HUES6 (cell line): ENCODE results near the gene ZNF263.
"Not testable (repeated sequence)": the region's sequence is repeated elsewhere in the genome, so short reads cannot be mapped to it uniquely, and the experiment has no call there.

Source experiments
- H3K27ac ChIP-seq: 2 replicates; pipeline ENCODE4 v1.7.0; 2013; ENCODE audit warnings: low read depth, mild to moderate bottlenecking, low read length, inconsistent platforms
- H3K27me3 ChIP-seq: 2 replicates; pipeline ENCODE4 v1.6.1; 2013; ENCODE audit warnings: low read length; ENCODE audit not compliant: control insufficient read depth, insufficient read depth
- H3K36me3 ChIP-seq: 2 replicates; pipeline ENCODE4 v1.6.1; 2013; ENCODE audit warnings: low read length; ENCODE audit not compliant: control insufficient read depth, insufficient read depth
- H3K4me1 ChIP-seq: 2 replicates; pipeline ENCODE4 v1.6.1; 2013; ENCODE audit warnings: low read length; ENCODE audit not compliant: control insufficient read depth, insufficient read depth
- H3K4me3 ChIP-seq: 2 replicates; pipeline ENCODE4 v1.5.1; 2013; ENCODE audit warnings: low read depth, low read length
- H3K9ac ChIP-seq: one replicate; pipeline ENCODE4 v1.6.1; 2013; ENCODE audit warnings: mild to moderate bottlenecking, low read length
- H3K9me3 ChIP-seq: 2 replicates; pipeline ENCODE4 v1.6.1; 2013; ENCODE audit warnings: low read depth, low read length; ENCODE audit not compliant: control insufficient read depth, insufficient read depth

The ZNF263 gene

GRCh38 chr16:3268294-3268693 lies 15.0 kb upstream of the ZNF263 start:
- Histone ChIP-seq H3K36me3 (no peaks in the 10 kb centered on the region), H3K9ac (no peak overlapping the region), H3K27me3 (0 out of 2 replicates have a peak, but pooled peaks cover 7% of the 10 kb centered on the region), H3K4me1 (no peaks in the 10 kb centered on the region), H3K4me3 (no peak overlapping the region), H3K9me3 (peaks cover 16% of the 10 kb centered on the region), H3K27ac (no peak overlapping the region)

- H3K9ac ChIP-seq, H3K4me1 ChIP-seq, H3K4me3 ChIP-seq, H3K36me3 ChIP-seq, H3K27me3 ChIP-seq, H3K9me3 ChIP-seq, H3K27ac ChIP-seq: not testable (repeated sequence)
Measured at GRCh38 chr16:3270718-3271117, 12.6 kb upstream of the ZNF263 start.

- not testable (repeated sequence) for H3K27ac ChIP-seq, H3K4me3 ChIP-seq, H3K27me3 ChIP-seq, H3K9ac ChIP-seq, H3K36me3 ChIP-seq, H3K4me1 ChIP-seq, H3K9me3 ChIP-seq
Measured at GRCh38 chr16:3271281-3271680, 12.0 kb upstream of the ZNF263 start.

- Histone ChIP-seq H3K27ac (no peak overlapping the region), H3K27me3 (peaks cover 13% of the 10 kb centered on the region), H3K36me3 (no peaks in the 10 kb centered on the region), H3K9ac (no peak overlapping the region), H3K4me1 (no peaks in the 10 kb centered on the region), H3K4me3 (no peak overlapping the region), H3K9me3 (peaks cover 5% of the 10 kb centered on the region; the same call in 1 of the 2 replicates)
Measured at GRCh38 chr16:3274490-3274889, 8.8 kb upstream of the ZNF263 start.

GRCh38 chr16:3274947-3275346 lies 8.3 kb upstream of the ZNF263 start:
- Histone ChIP-seq H3K36me3 (no peaks in the 10 kb centered on the region), H3K27me3 (peaks cover 13% of the 10 kb centered on the region), H3K4me3 (no peak overlapping the region), H3K9ac (no peak overlapping the region), H3K4me1 (no peaks in the 10 kb centered on the region), H3K9me3 (peaks cover 5% of the 10 kb centered on the region; the same call in 1 of the 2 replicates), H3K27ac (no peak overlapping the region)

GRCh38 chr16:3276679-3277078 lies 6.6 kb upstream of the ZNF263 start:
- H3K4me3 ChIP-seq, result no peak overlapping the region
- no peaks in the 10 kb centered on the region for H3K4me1 ChIP-seq
- H3K27ac ChIP-seq, result no peak overlapping the region
- H3K9me3 ChIP-seq, result 0 out of 2 replicates have a peak, but pooled peaks cover 3% of the 10 kb centered on the region
- peaks cover 13% of the 10 kb centered on the region for H3K27me3 ChIP-seq
- no peak overlapping the region for H3K9ac ChIP-seq
- H3K36me3 ChIP-seq, result no peaks in the 10 kb centered on the region

- Histone ChIP-seq H3K4me3 (no peak overlapping the region), H3K36me3 (peaks cover 13% of the 10 kb centered on the region), H3K4me1 (no peaks in the 10 kb centered on the region; the same call in 1 of the 2 replicates), H3K27me3 (peaks cover 11% of the 10 kb centered on the region), H3K9ac (no peak overlapping the region), H3K9me3 (peaks cover 10% of the 10 kb centered on the region), H3K27ac (no peak overlapping the region)
Measured at GRCh38 chr16:3281222-3281820, 2.0 kb upstream of the ZNF263 start.

GRCh38 chr16:3282103-3282729 lies 1.1 kb upstream of the ZNF263 start:
- Histone ChIP-seq H3K4me3 (peak overlapping the region; percentile 66), H3K4me1 (no peaks in the 10 kb centered on the region; the same call in 1 of the 2 replicates), H3K9ac (peak overlapping the region; percentile 91), H3K27me3 (peaks cover 4% of the 10 kb centered on the region; the same call in 1 of the 2 replicates), H3K27ac (peak overlapping the region; percentile 88; the same call in 1 of the 2 replicates), H3K9me3 (peaks cover 17% of the 10 kb centered on the region), H3K36me3 (peaks cover 21% of the 10 kb centered on the region)

- Histone ChIP-seq H3K27me3 (no peaks in the 10 kb centered on the region), H3K36me3 (peaks cover 34% of the 10 kb centered on the region)
Measured at GRCh38 chr16:3283543-3284447, 504 bp downstream of the ZNF263 start.

GRCh38 chr16:3285131-3285530 lies 1.8 kb downstream of the ZNF263 start:
- Histone ChIP-seq H3K27ac (no peak overlapping the region), H3K9ac (no peak overlapping the region), H3K27me3 (no peaks in the 10 kb centered on the region), H3K9me3 (peaks cover 41% of the 10 kb centered on the region), H3K36me3 (peaks cover 47% of the 10 kb centered on the region), H3K4me3 (peak overlapping the region; percentile 66), H3K4me1 (no peaks in the 10 kb centered on the region; the same call in 1 of the 2 replicates)

More at GRCh38 chr16:3283543-3284447, 504 bp downstream of the ZNF263 start:
- H3K27ac ChIP-seq, result peak overlapping the region; percentile 88
- no peaks in the 10 kb centered on the region; the same call in 1 of the 2 replicates for H3K4me1 ChIP-seq
- H3K4me3 ChIP-seq, result peak overlapping the region; percentile 66
- H3K9me3 ChIP-seq, result peaks cover 27% of the 10 kb centered on the region
- peak overlapping the region; percentile 91 for H3K9ac ChIP-seq
